Measurements from ENCODE around the gene MRPS18A.

Gene MRPS18A

DNA sequence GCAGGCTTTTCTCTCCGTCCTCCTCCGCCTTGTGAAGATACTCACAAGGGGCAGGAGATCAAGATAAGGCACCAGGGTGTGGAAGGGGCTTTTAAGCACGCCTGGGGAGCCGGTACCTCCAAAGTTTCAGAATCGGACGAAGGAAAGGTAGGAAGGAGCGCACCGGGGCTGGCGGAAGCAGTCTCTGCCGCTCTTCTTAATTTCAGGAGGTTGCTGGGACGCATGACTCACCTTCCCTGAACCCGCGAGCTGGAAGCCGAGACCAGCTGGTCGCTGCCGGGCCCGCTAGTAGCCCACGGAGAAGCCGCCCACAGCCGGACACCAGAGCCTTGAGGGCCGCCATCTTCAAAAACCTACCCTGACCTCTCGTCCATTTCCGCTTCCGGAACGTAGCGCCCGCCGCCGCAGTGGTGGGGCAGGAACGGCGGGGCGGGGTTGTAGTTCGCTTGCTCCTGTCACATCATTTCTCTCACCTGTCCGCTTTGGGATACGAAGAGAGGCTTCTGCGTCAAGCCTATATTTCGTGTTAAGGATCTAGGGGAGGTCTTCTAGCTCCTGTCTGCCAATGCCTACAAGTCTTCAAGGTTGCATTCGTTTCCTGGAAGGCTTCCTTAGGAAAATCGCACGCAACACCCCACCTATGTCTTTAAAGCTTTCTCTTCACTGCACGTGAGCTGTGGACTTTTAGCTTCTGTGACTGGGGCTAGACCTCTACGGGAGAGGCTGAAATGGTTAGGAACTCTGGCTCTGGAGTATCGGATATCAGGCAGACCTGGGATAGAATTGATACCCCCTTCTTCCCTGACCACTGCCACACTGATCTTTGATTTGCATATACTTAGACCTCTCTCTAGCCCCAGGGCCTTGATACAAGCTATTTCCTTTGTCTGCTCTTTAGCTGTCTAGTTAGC lies at the start of gene MRPS18A:
MRPS18A (minus strand) TSS at position 355 of the 911 bp plus-strand sequence; CDS start at position 343, 12 bp downstream.
- DNase-seq (ENCODE audit: low spot score): peak; percentile 88

DNA sequence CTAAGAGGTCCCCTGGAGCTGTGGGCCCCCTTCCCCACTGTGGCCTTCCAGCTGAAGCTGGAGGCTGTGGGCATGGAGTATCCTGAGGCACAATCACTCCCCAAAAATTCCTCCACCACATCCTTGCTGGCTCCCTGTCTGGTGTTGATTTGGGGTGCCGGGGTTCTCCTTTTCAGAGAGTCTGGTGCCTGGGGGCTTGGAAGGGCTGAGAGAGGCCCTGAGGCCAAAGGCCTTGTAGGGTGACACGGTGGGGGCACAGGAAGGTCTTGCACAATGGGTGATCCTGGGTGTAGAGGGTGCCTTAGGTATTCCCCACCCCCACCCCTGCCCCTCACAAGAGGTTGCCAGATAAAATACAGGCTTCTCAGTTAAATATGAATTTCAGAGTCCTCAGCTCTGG lies 49.3 kb upstream of the MRPS18A start:
- DNase-seq (ENCODE audit: low spot score): no peak

- no peak for DNase-seq (ENCODE audit: low spot score)
Measured at GRCh38 chr6:43736211-43736786, 48.7 kb upstream of the MRPS18A start.

GRCh38 chr6:43735642-43736199 lies 48.1 kb upstream of the MRPS18A start:
- DNase-seq (ENCODE audit: low spot score): no peak

DNA sequence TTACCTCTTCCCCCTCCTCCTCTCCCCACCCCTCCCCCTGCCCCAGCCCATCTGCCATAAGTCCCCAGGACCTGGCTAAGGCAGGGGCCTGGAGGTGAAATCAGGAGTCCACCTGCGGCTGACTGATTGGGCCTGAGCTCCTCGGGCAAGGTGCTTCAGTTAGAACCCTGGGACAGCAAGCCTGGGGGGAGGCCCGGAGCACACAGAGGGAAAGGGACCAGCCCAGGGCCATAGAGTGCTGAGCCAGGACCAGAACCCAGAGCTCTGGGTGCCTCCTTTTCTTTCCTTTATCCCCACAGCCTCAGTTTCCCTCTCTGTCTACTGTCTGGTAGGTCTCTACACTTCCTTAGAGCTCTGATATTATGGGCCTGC lies 46.7 kb upstream of the MRPS18A start:
- DNase-seq (ENCODE audit: low spot score): no peak

GRCh38 chr6:43733471-43734293 lies 46.1 kb upstream of the MRPS18A start:
- no peak for DNase-seq (ENCODE audit: low spot score)

- DNase-seq (ENCODE audit: low spot score): no peak
Measured at GRCh38 chr6:43730634-43731033, 43.0 kb upstream of the MRPS18A start.

GRCh38 chr6:43729537-43729936 lies 41.9 kb upstream of the MRPS18A start:
- no peak for DNase-seq (ENCODE audit: low spot score)

DNA sequence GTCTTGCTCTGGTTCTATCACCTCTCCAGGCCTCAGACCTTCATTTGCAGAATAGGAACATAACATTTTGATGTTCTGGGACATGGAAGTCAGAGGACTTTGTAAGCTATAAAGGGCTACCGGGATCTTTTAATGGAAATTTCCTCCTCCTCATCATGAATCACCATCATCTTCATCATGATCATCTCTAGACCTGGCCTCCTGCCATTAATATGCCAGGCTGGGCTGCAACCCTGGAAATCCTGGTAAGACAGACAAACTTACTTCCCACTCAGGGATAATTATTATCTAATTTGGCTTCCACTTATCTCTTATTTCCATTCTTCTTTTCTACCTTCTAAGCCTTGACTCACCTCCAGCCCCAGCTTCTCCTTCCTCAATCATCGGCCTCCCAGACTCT lies 41.0 kb upstream of the MRPS18A start:
- no peak for DNase-seq (ENCODE audit: low spot score)

- no peak for DNase-seq (ENCODE audit: low spot score)
Measured at GRCh38 chr6:43727634-43728033, 40.0 kb upstream of the MRPS18A start.

GRCh38 chr6:43725643-43726580 lies 38.3 kb upstream of the MRPS18A start:
- DNase-seq (ENCODE audit: low spot score): no peak

- peak; percentile 90 for DNase-seq (ENCODE audit: low spot score)
Measured at GRCh38 chr6:43724914-43725642, 37.5 kb upstream of the MRPS18A start.

DNA sequence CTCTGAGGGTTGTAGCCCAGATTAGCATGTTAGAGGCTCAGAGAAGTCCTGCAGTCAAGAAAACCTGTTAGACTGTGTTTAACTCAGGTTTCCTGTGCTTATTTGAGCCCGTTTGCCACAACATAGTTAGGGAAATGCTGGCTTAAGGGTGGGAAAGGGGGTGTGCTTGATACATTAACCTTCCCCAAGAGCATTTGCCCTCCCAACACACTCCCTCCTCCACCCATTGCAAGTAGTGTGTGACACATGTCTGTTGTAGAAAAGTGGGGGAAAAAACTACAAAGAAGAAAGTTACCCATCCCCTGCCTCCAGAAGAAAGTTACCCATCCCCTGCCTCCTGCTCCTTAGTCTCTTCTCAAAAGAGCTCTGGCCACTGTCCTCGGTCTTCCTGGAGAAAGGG lies 36.8 kb upstream of the MRPS18A start:
- DNase-seq (ENCODE audit: low spot score): no peak

- peak; percentile 52 for DNase-seq (ENCODE audit: low spot score)
Measured at GRCh38 chr6:43723737-43724295, 36.2 kb upstream of the MRPS18A start.

DNA sequence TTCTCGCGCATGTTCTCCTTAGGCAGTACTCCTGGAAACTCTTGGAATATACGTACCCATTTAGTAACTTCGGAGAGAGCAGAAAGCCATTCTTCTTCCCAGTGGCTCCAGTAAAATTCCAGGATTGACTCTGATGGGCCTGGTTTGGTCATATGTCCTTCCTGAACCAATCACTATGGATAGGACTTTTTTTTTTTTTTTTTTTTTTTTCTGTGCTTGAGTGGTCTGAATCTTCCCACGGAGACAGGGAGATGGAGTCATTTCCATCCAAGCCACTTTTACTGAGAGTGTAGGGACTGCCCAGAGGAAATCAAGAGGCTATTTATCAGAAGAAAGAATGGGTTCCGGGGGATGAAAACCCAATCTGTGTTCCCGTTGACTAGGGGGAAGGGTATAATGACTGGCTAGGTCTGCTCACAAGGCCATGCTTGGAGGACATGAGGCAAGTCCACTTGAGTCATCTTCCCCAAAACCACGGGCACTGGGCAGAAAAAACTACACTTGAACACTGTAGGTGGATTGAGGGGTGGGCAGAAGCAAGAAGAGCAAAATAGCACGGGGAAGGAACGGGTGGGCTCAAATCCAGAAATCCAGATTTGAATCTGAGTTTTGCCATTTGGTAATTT lies 35.4 kb upstream of the MRPS18A start:
- no peak for DNase-seq (ENCODE audit: low spot score)

- DNase-seq (ENCODE audit: low spot score): no peak
Measured at GRCh38 chr6:43720999-43721398, 33.4 kb upstream of the MRPS18A start.

GRCh38 chr6:43719511-43719910 lies 31.9 kb upstream of the MRPS18A start:
- DNase-seq (ENCODE audit: low spot score): no peak

- DNase-seq (ENCODE audit: low spot score): no peak
Measured at GRCh38 chr6:43718387-43719105, 31.0 kb upstream of the MRPS18A start.

- DNase-seq (ENCODE audit: low spot score): no peak
Measured at GRCh38 chr6:43717822-43718221, 30.2 kb upstream of the MRPS18A start.

Data from AG08395 (cell line).